ENCODE measurements around the gene CBFA2T2. TPM values are rescaled to one million over a fixed set of nuclear protein-coding genes. Genes with fewer than 3 reads are reported as not detected.
"Not testable (repeated sequence)": the region's sequence is repeated elsewhere in the genome, so short reads cannot be mapped to it uniquely, and the experiment has no call there.

CBFA2T2 gene
- total and polyA plus RNA-seq, 2 donors (not counting 1 experiment from before 2014, with no cell fraction given): 26.9 to 30.0 TPM

DNA sequence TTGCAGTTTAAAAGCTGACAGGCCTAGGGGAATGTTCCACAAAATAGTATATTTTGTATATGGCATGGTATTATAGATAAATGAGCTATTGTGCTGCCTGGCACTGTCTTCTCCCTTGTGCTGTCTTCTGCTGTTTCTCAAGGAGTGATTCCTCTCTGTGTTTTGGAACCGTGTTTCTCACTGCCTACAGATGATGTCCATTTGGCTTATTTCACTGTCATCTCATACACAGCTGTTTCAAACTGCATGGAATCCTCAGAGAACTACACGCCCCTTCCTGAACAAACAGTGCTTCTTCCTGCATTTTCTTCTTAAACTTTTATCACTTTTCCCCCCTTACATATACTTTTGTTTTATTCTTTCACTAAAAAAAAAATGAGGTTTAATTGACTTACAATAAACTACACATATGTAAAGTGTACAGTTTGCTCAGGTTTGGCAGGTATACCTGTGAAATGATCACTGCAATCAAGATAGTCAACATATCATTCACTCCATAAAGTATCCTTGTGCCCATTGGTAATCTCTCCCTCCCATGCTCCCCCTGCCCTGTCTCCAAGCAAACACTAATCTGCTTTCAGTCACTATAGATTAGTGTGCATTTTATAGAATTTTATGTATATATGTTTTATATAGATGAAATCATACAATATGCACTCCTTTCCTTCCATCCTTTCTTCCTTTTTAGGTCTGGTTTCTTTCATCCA lies 43.0 kb downstream of the CBFA2T2 start:
- no peaks in the 10 kb centered on the region for H3K9me3 Mint-ChIP-seq (ENCODE audit: insufficient read depth)
- H3K4me3 Mint-ChIP-seq: no peak overlapping the region
- Histone ChIP-seq H3K9me3 (ENCODE audit: control extremely low read depth in 1 of 3, control insufficient read depth in 2 of 3, insufficient read depth in 1 of 3, low read length in 2 of 3) (peaks cover 0 to 4% (median 0%) of the 10 kb centered on the region in 3 donors), H3K27ac (ENCODE audit: low read length in 2 of 2) (no peak overlapping the region), H4K20me1 (ENCODE audit: control insufficient read depth, insufficient read depth, low read length, poor library complexity, severe bottlenecking) (peaks cover 20% of the 10 kb centered on the region), H3K36me3 (replicated peaks in 1 of 2; ENCODE audit: control extremely low read depth in 1 of 2, control insufficient read depth in 1 of 2, extremely low read depth in 1 of 2, insufficient read depth in 2 of 2, low read length in 1 of 2) (peaks cover 2 to 3% of the 10 kb centered on the region in 2 experiments), H3K4me1 (ENCODE audit: control insufficient read depth in 2 of 2, insufficient read depth in 2 of 2, low read length in 2 of 2) (peaks cover 0 to 2% of the 10 kb centered on the region in 2 donors), H3K4me2 (replicated peaks; ENCODE audit: low read depth, low read length, poor library complexity, severe bottlenecking) (no peak overlapping the region), H3K4me3 (ENCODE audit: control extremely low read depth in 1 of 5, extremely low read depth in 1 of 5, insufficient read depth in 1 of 5, low read depth in 2 of 5, low read length in 4 of 5) (no peak overlapping the region), H3K27me3 (replicated peaks in 1 of 4; ENCODE audit: control extremely low read depth in 1 of 4, control insufficient read depth in 3 of 4, insufficient read depth in 4 of 4, low read length in 3 of 4) (no peaks in the 10 kb centered on the region), H3K79me2 (ENCODE audit: control insufficient read depth, insufficient read depth, low read length) (peaks cover 48% of the 10 kb centered on the region), H2AFZ (ENCODE audit: insufficient read depth, low read depth, low read length, poor library complexity, severe bottlenecking) (no peak overlapping the region), H3K9ac (ENCODE audit: low read length) (no peak overlapping the region)
- TF ChIP-seq, protein P1, sequence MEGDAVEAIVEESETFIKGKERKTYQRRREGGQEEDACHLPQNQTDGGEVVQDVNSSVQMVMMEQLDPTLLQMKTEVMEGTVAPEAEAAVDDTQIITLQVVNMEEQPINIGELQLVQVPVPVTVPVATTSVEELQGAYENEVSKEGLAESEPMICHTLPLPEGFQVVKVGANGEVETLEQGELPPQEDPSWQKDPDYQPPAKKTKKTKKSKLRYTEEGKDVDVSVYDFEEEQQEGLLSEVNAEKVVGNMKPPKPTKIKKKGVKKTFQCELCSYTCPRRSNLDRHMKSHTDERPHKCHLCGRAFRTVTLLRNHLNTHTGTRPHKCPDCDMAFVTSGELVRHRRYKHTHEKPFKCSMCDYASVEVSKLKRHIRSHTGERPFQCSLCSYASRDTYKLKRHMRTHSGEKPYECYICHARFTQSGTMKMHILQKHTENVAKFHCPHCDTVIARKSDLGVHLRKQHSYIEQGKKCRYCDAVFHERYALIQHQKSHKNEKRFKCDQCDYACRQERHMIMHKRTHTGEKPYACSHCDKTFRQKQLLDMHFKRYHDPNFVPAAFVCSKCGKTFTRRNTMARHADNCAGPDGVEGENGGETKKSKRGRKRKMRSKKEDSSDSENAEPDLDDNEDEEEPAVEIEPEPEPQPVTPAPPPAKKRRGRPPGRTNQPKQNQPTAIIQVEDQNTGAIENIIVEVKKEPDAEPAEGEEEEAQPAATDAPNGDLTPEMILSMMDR (IDR thresholded peaks at IDR 0.05): no peak
- TF ChIP-seq EZH2 (IDR thresholded peaks at IDR 0.05; ENCODE audit: borderline replicate concordance, insufficient read depth, low read depth, low read length, poor library complexity, severe bottlenecking): no peak
- POLR2A ChIA-PET: no interaction called here
- ATAC-seq (ENCODE audit: low read depth) (no peak), DNase-seq (no peak)
- WGBS (ENCODE audit: insufficient coverage): 75% methylated on average over 2 of the region's 2 CpGs
- no peak overlapping the region for H3K27ac Mint-ChIP-seq
- no peaks in the 10 kb centered on the region for H3K27me3 Mint-ChIP-seq
- intact Hi-C loops (cut with micrococcal nuclease): no loop called here
- CTCF ChIA-PET: no interaction called here
- peaks cover 26% of the 10 kb centered on the region for H3K4me1 Mint-ChIP-seq

DNA sequence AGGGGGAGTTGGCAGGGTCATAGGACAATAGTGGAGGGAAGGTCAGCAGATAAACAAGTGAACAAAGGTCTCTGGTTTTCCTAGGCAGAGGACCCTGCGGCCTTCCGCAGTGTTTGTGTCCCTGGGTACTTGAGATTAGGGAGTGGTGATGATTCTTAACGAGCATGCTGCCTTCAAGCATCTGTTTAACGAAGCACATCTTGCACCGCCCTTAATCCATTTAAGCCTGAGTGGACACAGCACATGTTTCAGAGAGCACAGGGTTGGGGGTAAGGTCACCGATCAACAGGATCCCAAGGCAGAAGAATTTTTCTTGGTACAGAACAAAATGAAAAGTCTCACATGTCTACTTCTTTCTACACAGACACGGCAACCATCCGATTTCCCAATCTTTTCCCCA lies 45.8 kb downstream of the CBFA2T2 start:
- H3K27ac ChIP-seq (ENCODE audit: low read length in 2 of 2); H3K27ac Mint-ChIP-seq; H3K9me3 ChIP-seq (ENCODE audit: control extremely low read depth in 1 of 3, control insufficient read depth in 2 of 3, insufficient read depth in 1 of 3, low read length in 2 of 3); H3K36me3 ChIP-seq (replicated peaks in 1 of 2; ENCODE audit: control extremely low read depth in 1 of 2, control insufficient read depth in 1 of 2, extremely low read depth in 1 of 2, insufficient read depth in 2 of 2, low read length in 1 of 2); H3K9me3 Mint-ChIP-seq (ENCODE audit: insufficient read depth); DNase-seq; CTCF ChIA-PET; intact Hi-C loops (cut with micrococcal nuclease); H4K20me1 ChIP-seq (ENCODE audit: control insufficient read depth, insufficient read depth, low read length, poor library complexity, severe bottlenecking); ATAC-seq (ENCODE audit: low read depth); H3K4me3 Mint-ChIP-seq; H3K27me3 Mint-ChIP-seq; H3K4me3 ChIP-seq (ENCODE audit: control extremely low read depth in 1 of 5, extremely low read depth in 1 of 5, insufficient read depth in 1 of 5, low read depth in 2 of 5, low read length in 4 of 5); H3K4me2 ChIP-seq (replicated peaks; ENCODE audit: low read depth, low read length, poor library complexity, severe bottlenecking); H3K4me1 ChIP-seq (ENCODE audit: control insufficient read depth in 2 of 2, insufficient read depth in 2 of 2, low read length in 2 of 2); H2AFZ ChIP-seq (ENCODE audit: insufficient read depth, low read depth, low read length, poor library complexity, severe bottlenecking); H3K27me3 ChIP-seq (replicated peaks in 1 of 4; ENCODE audit: control extremely low read depth in 1 of 4, control insufficient read depth in 3 of 4, insufficient read depth in 4 of 4, low read length in 3 of 4); POLR2A ChIA-PET; H3K9ac ChIP-seq (ENCODE audit: low read length): not testable (repeated sequence)
- H3K79me2 ChIP-seq (ENCODE audit: control insufficient read depth, insufficient read depth, low read length): peaks cover 46% of the 10 kb centered on the region
- WGBS (ENCODE audit: insufficient coverage): 100% methylated on average over 1 of the region's 8 CpGs
- peaks cover 35% of the 10 kb centered on the region for H3K4me1 Mint-ChIP-seq

Data from B cell (primary cell).